Breast epithelium (tissue), 4 donors: ENCODE results near the gene GPR15LG. TPM values are rescaled to one million over a fixed set of nuclear protein-coding genes. Genes with fewer than 3 reads are reported as not detected.
A peak's percentile ranks its signal among the peaks of the same experiment; 100 is the strongest.

Experiments used
- DNase-seq, 2 donors: peaks; one replicate each; pipeline ENCODE4 v3.0.0-alpha.2; 2019; ENCODE audit warnings: low spot score in 2 of 2
- H3K27ac ChIP-seq, 2 donors: fragments of 200-600 bp; sonication (generic) in 1 of 2; one replicate each; pipeline ENCODE4 v1.5.1; 2016 to 2019; ENCODE audit warnings: mild to moderate bottlenecking in 1 of 2
- H3K27me3 ChIP-seq, 2 donors: fragments of 200-600 bp; sonication (generic) in 1 of 2; one replicate each; pipeline versions ENCODE4 v1.5.1 to v1.6.0; 2017 to 2019; ENCODE audit warnings: control low read depth in 1 of 2, mild to moderate bottlenecking in 1 of 2
- H3K36me3 ChIP-seq: fragments of 200-600 bp; one replicate; pipeline ENCODE4 v1.5.1; 2019
- H3K4me1 ChIP-seq, 2 donors: fragments of 200-600 bp; sonication (generic); one replicate each; pipeline ENCODE4 v1.5.1; 2016 to 2019; ENCODE audit warnings: control low read depth in 1 of 2
- H3K4me3 ChIP-seq, 3 donors: fragments of 200-600 bp; sonication (generic); 1 replicate in 2 of 3; 2 replicates in 1 of 3; pipeline ENCODE4 v1.5.1; 2016 to 2019; ENCODE audit warnings: mild to moderate bottlenecking in 3 of 3, moderate library complexity in 2 of 3
- H3K9me3 ChIP-seq, 2 donors: fragments of 200-600 bp; sonication (generic) in 1 of 2; one replicate each; pipeline ENCODE4 v1.5.1; 2016 to 2019; ENCODE audit warnings: control low read depth in 1 of 2
- POLR2A ChIP-seq: fragments of 450-650 bp; IDR thresholded peaks from one replicate; pipeline ENCODE4 v1.6.1; 2016; ENCODE audit warnings: antibody characterized with exemption, mild to moderate bottlenecking, moderate library complexity
- POLR2AphosphoS5 ChIP-seq, 3 donors: sonication (generic); formaldehyde crosslinking; IDR thresholded peaks; one replicate each; pipeline ENCODE4 v1.6.1; 2017; ENCODE audit warnings: antibody characterized with exemption in 3 of 3
- intact Hi-C: fragments of 100-400 bp; cut with DNase I; formaldehyde crosslinking; loops from one replicate; pipeline ENCODE4 v1.15.1; 2023; ENCODE audit warnings: low total_unique reads
- total RNA-seq, 3 donors: library from RNA; depleted of rRNA; stranded (reverse); fragments of >200 nt; gene quantifications; one replicate each; pipeline ENCODE4 v1.1.0, GENCODE V29; 2016
- TF ChIP-seq, protein P1 (sequence below), 3 donors: fragments of 450-650 bp; IDR thresholded peaks; one replicate each; pipeline ENCODE4 v1.5.1; 2016 to 2017; ENCODE audit warnings: antibody characterized with exemption in 3 of 3, mild to moderate bottlenecking in 3 of 3, moderate library complexity in 3 of 3

The GPR15LG gene
- total RNA-seq, 3 donors from 2014 or later, result 1.3 TPM; not detected in 2

DNA sequence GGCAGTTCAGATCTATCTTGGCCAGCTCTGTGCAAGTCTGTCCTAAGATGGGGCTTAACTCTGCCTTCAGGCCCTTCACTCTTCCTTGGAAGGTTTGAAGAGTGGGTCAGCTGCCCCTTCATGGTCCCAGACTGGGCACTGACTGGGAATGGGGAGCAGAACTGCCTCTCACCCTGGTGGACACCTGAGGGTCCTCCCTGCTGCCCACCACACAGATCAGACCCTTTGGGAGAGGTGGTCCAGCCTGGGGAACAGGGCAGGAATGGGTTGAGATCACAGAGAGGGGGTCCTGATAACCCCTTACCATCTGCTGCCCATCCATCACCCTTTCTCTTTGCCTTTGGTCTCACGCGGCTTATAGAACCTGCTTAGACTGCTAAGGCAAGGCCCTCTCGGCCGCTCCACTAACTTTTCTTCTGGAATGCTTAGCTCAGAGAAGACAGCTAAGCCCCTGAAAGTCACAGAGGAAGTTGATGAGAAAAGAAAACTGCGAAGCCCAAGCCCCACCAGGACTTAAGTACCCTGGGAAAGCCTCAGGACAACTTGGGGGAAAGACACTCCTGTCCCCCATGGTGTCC lies 20.3 kb downstream of the GPR15LG start:
- TF ChIP-seq POLR2AphosphoS5 (IDR thresholded peaks at IDR 0.05) (no peak), POLR2A (no peak)
- TF ChIP-seq, protein P1, sequence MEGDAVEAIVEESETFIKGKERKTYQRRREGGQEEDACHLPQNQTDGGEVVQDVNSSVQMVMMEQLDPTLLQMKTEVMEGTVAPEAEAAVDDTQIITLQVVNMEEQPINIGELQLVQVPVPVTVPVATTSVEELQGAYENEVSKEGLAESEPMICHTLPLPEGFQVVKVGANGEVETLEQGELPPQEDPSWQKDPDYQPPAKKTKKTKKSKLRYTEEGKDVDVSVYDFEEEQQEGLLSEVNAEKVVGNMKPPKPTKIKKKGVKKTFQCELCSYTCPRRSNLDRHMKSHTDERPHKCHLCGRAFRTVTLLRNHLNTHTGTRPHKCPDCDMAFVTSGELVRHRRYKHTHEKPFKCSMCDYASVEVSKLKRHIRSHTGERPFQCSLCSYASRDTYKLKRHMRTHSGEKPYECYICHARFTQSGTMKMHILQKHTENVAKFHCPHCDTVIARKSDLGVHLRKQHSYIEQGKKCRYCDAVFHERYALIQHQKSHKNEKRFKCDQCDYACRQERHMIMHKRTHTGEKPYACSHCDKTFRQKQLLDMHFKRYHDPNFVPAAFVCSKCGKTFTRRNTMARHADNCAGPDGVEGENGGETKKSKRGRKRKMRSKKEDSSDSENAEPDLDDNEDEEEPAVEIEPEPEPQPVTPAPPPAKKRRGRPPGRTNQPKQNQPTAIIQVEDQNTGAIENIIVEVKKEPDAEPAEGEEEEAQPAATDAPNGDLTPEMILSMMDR (IDR thresholded peaks at IDR 0.05), result no peak
- H3K36me3 ChIP-seq, result no peaks in the 10 kb centered on the region
- no peak overlapping the region for H3K27ac ChIP-seq
- H3K9me3 ChIP-seq, result no peaks in the 10 kb centered on the region
- DNase-seq, result no peak
- peaks cover 6 to 50% of the 10 kb centered on the region in 2 donors for H3K27me3 ChIP-seq
- peaks cover 0 to 11% of the 10 kb centered on the region in 2 donors for H3K4me1 ChIP-seq
- intact Hi-C loops, result no loop called here
- peak overlapping the region; percentile 36 to 70 (median 54) for H3K4me3 ChIP-seq

DNA sequence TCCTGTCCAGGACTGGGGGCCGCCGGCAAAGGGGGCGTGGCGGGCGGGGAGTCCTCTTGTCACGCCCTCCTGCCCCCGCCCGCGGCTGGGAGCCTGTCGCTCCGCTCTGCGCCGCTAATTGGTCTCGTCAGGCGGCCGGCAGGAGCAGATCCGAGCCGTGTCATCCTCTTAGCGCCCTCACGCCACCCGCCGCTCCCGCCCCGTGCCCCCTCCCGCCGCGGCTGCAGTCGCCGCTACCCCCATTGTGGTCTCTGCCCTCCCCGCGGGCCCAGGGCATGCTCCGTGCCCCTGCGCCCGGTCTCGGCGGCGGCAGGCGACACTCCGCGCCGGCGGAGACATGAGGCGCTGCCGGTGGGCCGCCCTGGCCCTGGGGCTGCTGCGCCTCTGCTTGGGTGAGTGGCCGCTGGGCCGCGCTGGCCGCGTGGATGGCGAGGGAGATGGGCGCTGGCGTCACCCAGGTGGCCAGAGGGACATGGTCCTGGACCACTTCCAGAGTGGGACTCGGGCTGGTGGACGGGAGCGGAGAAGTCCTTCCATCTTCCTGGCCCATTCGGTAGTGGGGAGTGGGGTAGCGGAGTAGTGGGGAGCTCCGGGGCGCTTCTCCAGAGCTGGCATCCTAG lies 20.9 kb downstream of the GPR15LG start, which contains the start of gene CDHR1:
TSS of gene CDHR1 (plus strand) at position 114 of the 620 bp plus-strand sequence. CDS start at position 338, 224 bp downstream.
- TF ChIP-seq, protein P1 (IDR thresholded peaks at IDR 0.05), result no peak
- Histone ChIP-seq H3K27ac (no peak within 1 kb of the TSS), H3K4me3 (peak within 1 kb of the TSS; percentile 36 to 70 (median 54)), H3K9me3 (no peaks in the 10 kb centered on the region), H3K4me1 (peaks cover 0 to 11% of the 10 kb centered on the region in 2 donors), H3K36me3 (no peaks in the 10 kb centered on the region), H3K27me3 (peaks cover 6 to 49% of the 10 kb centered on the region in 2 donors)
- no peak for DNase-seq
- intact Hi-C loops, result no loop called here

DNA sequence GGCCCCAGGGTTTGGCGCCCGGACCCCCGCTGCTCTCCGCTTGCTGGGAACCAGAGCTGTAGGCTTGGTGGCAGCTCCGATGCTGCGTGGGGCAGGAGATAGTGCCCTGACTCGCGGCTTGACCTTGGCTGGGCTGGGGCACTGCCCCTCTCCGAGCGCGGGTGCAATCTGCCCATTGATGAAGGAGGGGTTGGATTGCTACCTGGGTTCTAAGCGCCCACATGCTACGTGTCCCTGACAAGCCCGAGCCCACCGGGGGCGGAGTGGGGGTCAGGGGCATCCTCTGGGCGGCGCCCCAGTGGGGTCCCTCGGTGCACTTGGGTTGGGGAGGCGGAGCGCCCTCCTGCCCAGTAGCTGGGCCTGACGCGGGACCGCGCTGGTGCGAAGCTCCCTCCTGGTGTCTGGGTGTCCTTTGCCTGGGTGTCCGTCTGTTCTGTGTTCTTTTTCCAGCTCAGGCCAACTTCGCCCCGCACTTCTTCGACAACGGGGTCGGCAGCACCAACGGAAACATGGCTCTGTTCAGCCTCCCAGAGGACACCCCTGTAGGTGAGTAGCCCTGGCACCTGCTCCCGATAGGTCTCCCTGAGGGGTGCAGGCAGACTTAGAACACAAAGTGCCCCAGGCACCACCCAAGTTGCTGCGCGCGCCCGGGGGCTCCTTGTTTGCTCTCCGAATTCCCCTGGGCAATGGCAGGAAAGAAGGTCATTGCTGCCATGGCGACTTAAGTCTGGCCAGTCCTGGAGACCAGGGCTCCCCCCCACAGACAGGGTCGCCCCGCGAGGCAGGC lies 21.6 kb downstream of the GPR15LG start:
- Histone ChIP-seq H3K27ac (no peak overlapping the region), H3K4me1 (peaks cover 0 to 11% of the 10 kb centered on the region in 2 donors), H3K27me3 (peaks cover 6 to 49% of the 10 kb centered on the region in 2 donors), H3K36me3 (no peaks in the 10 kb centered on the region), H3K4me3 (peak overlapping the region in 2 of 3 donors; percentile 54 to 70), H3K9me3 (no peaks in the 10 kb centered on the region)
- DNase-seq, result no peak
- TF ChIP-seq POLR2AphosphoS5 (IDR thresholded peaks at IDR 0.05), result no peak
- TF ChIP-seq POLR2A, result no peak
- TF ChIP-seq, protein P1 (IDR thresholded peaks at IDR 0.05), result no peak
- intact Hi-C loops, result no loop called here

DNA sequence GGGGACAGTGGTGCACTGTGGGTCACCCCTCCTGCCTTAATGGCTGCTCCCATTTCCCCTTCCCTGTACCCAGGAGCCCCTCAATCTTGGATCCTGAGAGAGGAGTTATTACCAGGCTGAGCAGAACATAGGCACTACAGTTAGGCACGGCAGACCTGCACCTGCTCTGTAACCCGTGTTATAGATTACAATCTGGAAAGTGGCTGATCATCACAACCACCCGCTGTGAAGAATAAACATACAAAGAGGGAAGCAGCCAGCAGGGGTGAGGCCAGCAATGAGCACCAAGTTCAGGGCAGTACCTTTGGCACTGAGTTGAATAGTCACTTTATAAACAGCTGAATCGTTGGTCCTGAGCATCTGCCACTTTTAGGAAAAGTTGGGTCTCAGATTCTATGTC lies 22.5 kb downstream of the GPR15LG start:
- no peak overlapping the region for H3K27ac ChIP-seq
- peaks cover 6 to 49% of the 10 kb centered on the region in 2 donors for H3K27me3 ChIP-seq
- TF ChIP-seq POLR2A, result no peak
- no peak for TF ChIP-seq POLR2AphosphoS5 (IDR thresholded peaks at IDR 0.05)
- intact Hi-C loops, result no loop called here
- H3K4me3 ChIP-seq, result no peak overlapping the region
- peaks cover 0 to 11% of the 10 kb centered on the region in 2 donors for H3K4me1 ChIP-seq
- H3K9me3 ChIP-seq, result no peaks in the 10 kb centered on the region
- DNase-seq, result no peak
- H3K36me3 ChIP-seq, result no peaks in the 10 kb centered on the region

DNA sequence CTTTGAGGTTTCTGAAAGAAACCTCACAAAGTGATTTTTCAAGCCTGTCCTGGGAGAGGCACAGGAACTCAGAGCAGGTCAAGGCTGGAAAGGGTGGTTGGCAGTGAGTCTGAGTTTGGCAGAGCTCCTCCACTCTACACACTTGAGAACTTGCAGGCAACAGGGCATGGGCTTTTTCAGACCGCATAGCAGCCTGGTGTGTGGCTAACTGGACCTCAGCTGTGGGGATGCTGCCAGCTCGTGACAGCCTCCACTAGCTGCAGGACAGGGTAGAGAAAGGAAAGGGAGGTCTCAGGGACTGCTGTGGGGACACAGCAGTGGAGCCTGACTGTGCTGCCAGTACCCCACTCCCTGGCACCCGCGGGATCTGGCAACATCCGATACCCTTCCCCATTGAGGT lies 23.3 kb downstream of the GPR15LG start:
- Histone ChIP-seq H3K27ac (no peak overlapping the region), H3K9me3 (no peaks in the 10 kb centered on the region), H3K4me3 (no peak overlapping the region), H3K4me1 (peaks cover 0 to 11% of the 10 kb centered on the region in 2 donors), H3K36me3 (no peaks in the 10 kb centered on the region), H3K27me3 (peaks cover 6 to 43% of the 10 kb centered on the region in 2 donors)
- intact Hi-C loops, result no loop called here
- DNase-seq, result no peak
- no peak for TF ChIP-seq POLR2AphosphoS5 (IDR thresholded peaks at IDR 0.05)
- TF ChIP-seq, protein P1 (IDR thresholded peaks at IDR 0.05), result no peak
- TF ChIP-seq POLR2A, result no peak
